K562 (cell line): ENCODE results near the gene PPP2R2D. TPM values are rescaled to one million over a fixed set of nuclear protein-coding genes. Genes with fewer than 3 reads are reported as not detected.

Experiments used
- ATAC-seq: fragments of 200-7000 bp; cut with Tn5 transposase; 3 replicates; pipeline ENCODE4 v1.9.1; 2020; ENCODE audit warnings: moderate library complexity
- BruUV-seq: library from RNA; stranded (reverse); fragments of 400-500 nt; replicated peaks from 2 replicates; lab custom pipeline; 2021; lab: Mats Ljungman, UMichigan
- CTCF ChIA-PET: fragments of 300-600 bp; formaldehyde crosslinking; extraction: SDS; loops from one replicate; lab custom pipeline; 2021; ENCODE audit warnings: low intra/inter-chr PET ratio; lab: Yijun Ruan, JAX
- POLR2A ChIA-PET: fragments of 300-600, 350-650 bp; sonication (Branson Sonifier 250); formaldehyde crosslinking; extraction: SDS; loops from one replicate; lab custom pipeline; 2021; ENCODE audit warnings: antibody characterized with exemption, inconsistent platforms; lab: Yijun Ruan, JAX
- DNase-seq, 4 experiments: peaks; one replicate each; pipeline versions ENCODE4 v3.0.0 to v3.0.0-alpha.2; 2011 to 2018; ENCODE audit warnings: low spot score in 3 of 4, mixed read lengths in 3 of 4; ENCODE audit errors: extremely low read depth in 1 of 4
- FAIRE-seq: peaks from 2 replicates; lab custom pipeline; 2011; peaks lifted over from hg19 to GRCh38; lab: Jason Lieb, UNC
- H2AFZ ChIP-seq: 2 replicates; pipeline ENCODE4 v1.6.0; 2011; ENCODE audit warnings: low read depth, low read length, control low read depth, inconsistent platforms
- H3K27ac ChIP-seq: fragments of 200-600 bp; 3 replicates; pipeline ENCODE4 v1.8.0; 2011; ENCODE audit warnings: low read depth, mild to moderate bottlenecking, control low read depth, inconsistent platforms, low read length, moderate library complexity, mixed read lengths; ENCODE audit errors: extremely low read depth
- H3K27me3 ChIP-seq, 2 experiments: fragments of 300-600 bp in 1 of 2; 2 replicates in 1 of 2; 3 replicates in 1 of 2; pipeline versions ENCODE4 v1.6.0 to v1.8.0; 2011; ENCODE audit warnings: inconsistent platforms in 2 of 2, low read length in 2 of 2, mild to moderate bottlenecking in 1 of 2, mixed read lengths in 1 of 2, moderate library complexity in 1 of 2; ENCODE audit not compliant: control insufficient read depth in 2 of 2, insufficient read depth in 2 of 2
- H3K36me3 ChIP-seq: fragments of 300-600 bp; 3 replicates; pipeline ENCODE4 v1.8.0; 2011; ENCODE audit warnings: mild to moderate bottlenecking, low read length, inconsistent platforms; ENCODE audit not compliant: control insufficient read depth, insufficient read depth
- H3K4me1 ChIP-seq, 2 experiments: fragments of 200-600 bp in 1 of 2; replicated peaks in 1 of 2; 2 replicates in 1 of 2; 3 replicates in 1 of 2; pipeline versions ENCODE4 v1.5.1 to v1.8.0; 2011; ENCODE audit warnings: inconsistent platforms in 2 of 2, low read length in 2 of 2, mild to moderate bottlenecking in 1 of 2, mixed read lengths in 1 of 2, moderate library complexity in 1 of 2; ENCODE audit not compliant: control insufficient read depth in 2 of 2, insufficient read depth in 2 of 2
- H3K4me2 ChIP-seq: 2 replicates; pipeline ENCODE4 v1.6.1; 2011; ENCODE audit warnings: low read length, control low read depth, inconsistent platforms, mixed read lengths; ENCODE audit not compliant: insufficient read depth
- H3K4me3 ChIP-seq: fragments of 200-600 bp; sonication (generic), shearing (Covaris generic); 2 replicates; pipeline ENCODE4 v1.5.1; 2016; ENCODE audit warnings: control low read depth, inconsistent platforms
- H3K79me2 ChIP-seq: fragments of 200-600 bp; 3 replicates; pipeline ENCODE4 v1.8.0; 2011; ENCODE audit warnings: low read length, inconsistent platforms; ENCODE audit not compliant: control insufficient read depth, insufficient read depth
- H3K9ac ChIP-seq, 2 experiments: 2 replicates each; pipeline versions ENCODE4 v1.6.0 to v1.6.1; 2011; ENCODE audit warnings: low read depth in 2 of 2, low read length in 2 of 2, control low read depth in 1 of 2, inconsistent platforms in 1 of 2, mild to moderate bottlenecking in 1 of 2, mixed read lengths in 1 of 2; ENCODE audit not compliant: insufficient read depth in 1 of 2
- H3K9me1 ChIP-seq: one replicate; pipeline ENCODE4 v1.6.0; 2011; ENCODE audit warnings: inconsistent platforms, mild to moderate bottlenecking, low read length, moderate library complexity; ENCODE audit not compliant: control insufficient read depth, insufficient read depth
- H3K9me3 ChIP-seq: replicated peaks from 2 replicates; pipeline ENCODE4 v1.5.1; 2011; ENCODE audit warnings: low read depth, low read length, inconsistent platforms; ENCODE audit not compliant: control insufficient read depth, insufficient read depth
- H4K20me1 ChIP-seq: replicated peaks from 2 replicates; pipeline ENCODE4 v1.6.1; 2011; ENCODE audit warnings: low read length, inconsistent platforms, mixed read lengths; ENCODE audit not compliant: control insufficient read depth, insufficient read depth
- ADNP ChIP-seq: fragments of 200-800 bp; sonication (Bioruptor generic); IDR thresholded peaks from 2 replicates; pipeline ENCODE4 v1.6.1; 2016; ENCODE audit warnings: missing genetic modification characterization, missing compliant biosample characterization
- ETV5 ChIP-seq: sonication (generic); formaldehyde crosslinking; IDR thresholded peaks from 2 replicates; pipeline ENCODE4 v1.4.0; 2020; ENCODE audit warnings: low read depth, mild to moderate bottlenecking, missing genetic modification reagents
- GABPB1 ChIP-seq: sonication (generic); formaldehyde crosslinking; IDR thresholded peaks from 2 replicates; pipeline ENCODE4 v1.8.0; 2022; ENCODE audit warnings: mild to moderate bottlenecking, missing genetic modification reagents
- GATA2 ChIP-seq: sonication (generic); formaldehyde crosslinking; IDR thresholded peaks from 2 replicates; pipeline ENCODE4 v1.4.0; 2020; ENCODE audit warnings: mild to moderate bottlenecking, missing genetic modification reagents
- JUND ChIP-seq, 2 experiments: IDR thresholded peaks; 2 replicates in 1 of 2; 3 replicates in 1 of 2; pipeline ENCODE4 v1.6.1; 2011; ENCODE audit warnings: borderline replicate concordance in 2 of 2, low read depth in 2 of 2, low read length in 2 of 2, improper control_type of control experiment in 1 of 2, missing biosample characterization in 1 of 2, missing genetic modification characterization in 1 of 2, missing genetic modification reagents in 1 of 2
- KDM1A ChIP-seq, 2 experiments: fragments of 450-650 bp; IDR thresholded peaks; 2 replicates each; pipeline ENCODE4 v1.6.1; 2016; ENCODE audit warnings: mild to moderate bottlenecking in 2 of 2
- KLF16 ChIP-seq: IDR thresholded peaks from 2 replicates; pipeline ENCODE4 v1.6.1; 2016; ENCODE audit warnings: antibody characterized with exemption
- POLR2G ChIP-seq: fragments of 200-400 bp; formaldehyde crosslinking; IDR thresholded peaks from 2 replicates; pipeline ENCODE4 v1.6.1; 2017; ENCODE audit warnings: low read depth, mild to moderate bottlenecking, antibody characterized with exemption, low read length, moderate library complexity
- PRMT5 ChIP-seq: sonication (generic); formaldehyde crosslinking; IDR thresholded peaks from 2 replicates; pipeline ENCODE4 v1.5.0; 2020; ENCODE audit warnings: missing genetic modification reagents
- SAFB ChIP-seq: fragments of 200-400 bp; formaldehyde crosslinking; IDR thresholded peaks from 2 replicates; pipeline ENCODE4 v1.6.1; 2017; ENCODE audit warnings: low read depth, low read length, borderline replicate concordance
- SMAD3 ChIP-seq: fragments of 450-650 bp; formaldehyde crosslinking; conservative IDR thresholded peaks from 2 replicates; pipeline ENCODE4 v1.4.0; 2020; ENCODE audit warnings: mild to moderate bottlenecking
- SOX6 ChIP-seq: fragments of 450-650 bp; IDR thresholded peaks from 2 replicates; pipeline ENCODE4 v1.6.1; 2014; ENCODE audit warnings: mild to moderate bottlenecking
- YY1 ChIP-seq, 3 experiments: IDR thresholded peaks; 2 replicates each; pipeline ENCODE4 v1.6.1; 2011; ENCODE audit warnings: low read length in 2 of 3, mild to moderate bottlenecking in 2 of 3, moderate library complexity in 2 of 3, borderline replicate concordance in 1 of 3, control low read depth in 1 of 3, low read depth in 1 of 3; ENCODE audit not compliant: insufficient read depth in 3 of 3, insufficient replicate concordance in 2 of 3, control insufficient read depth in 1 of 3, insufficient read length in 1 of 3; ENCODE audit errors: extremely low read depth in 1 of 3
- ZBTB17 ChIP-seq: fragments of 450-650 bp; formaldehyde crosslinking; IDR thresholded peaks from 2 replicates; pipeline ENCODE4 v1.4.0; 2020; ENCODE audit warnings: mild to moderate bottlenecking
- ZNF324 ChIP-seq: fragments of 250-450 bp; sonication (Bioruptor Pico); IDR thresholded peaks from 2 replicates; pipeline ENCODE4 v1.4.0; 2020; ENCODE audit warnings: mild to moderate bottlenecking
- ZNF696 ChIP-seq: fragments of 250-450 bp; sonication (Bioruptor Pico); conservative IDR thresholded peaks from 2 replicates; pipeline ENCODE4 v1.4.0; 2020; ENCODE audit warnings: mild to moderate bottlenecking, moderate library complexity
- WGBS: fragments of 100-300 bp; shearing (Covaris generic); methylation state at CpG from one replicate; pipeline ENCODE4 v1.1.6; 2016; ENCODE audit warnings: low coverage, mixed read lengths; ENCODE audit not compliant: insufficient coverage; ENCODE audit errors: missing lambda C conversion rate; 5-methylcytosine and 5-hydroxymethylcytosine counted together
- in situ Hi-C: fragments of 300-500 bp; cut with MboI; formaldehyde crosslinking; loops from 4 replicates; pipeline ENCODE4 v1.15.0; 2018; ENCODE audit warnings: inconsistent platforms, mixed read lengths
- intact Hi-C: fragments of 100-400 bp; cut with micrococcal nuclease; formaldehyde crosslinking; loops from 2 replicates; pipeline ENCODE4 v1.14.2; 2022
- polyA plus RNA-seq, 8 experiments: library from polyadenylated mRNA; depleted of rRNA in 4 of 8; stranded (reverse) in 5 of 8; unstranded in 3 of 8; fragments of >200 nt; fragmentation: Nextera tagmentation in 2 of 8; fragmentation: Illumina TruSeq in 1 of 8; extraction: Ambion mirVana in 2 of 8; extraction: Trizol in 1 of 8; gene quantifications; 2 replicates each; pipeline versions ENCODE4 v1.2.1 to v1.2.3, GENCODE V29; 2011 to 2014; ENCODE audit warnings: inconsistent platforms in 1 of 8, missing spikeins in 1 of 8
- total RNA-seq, 7 experiments: library from RNA; depleted of rRNA in 6 of 7; stranded (reverse); fragments of >200 nt in 6 of 7; fragmentation: Illumina TruSeq in 2 of 7; extraction: Trizol in 2 of 7; gene quantifications; 2 replicates each; pipeline versions ENCODE4 v1.2.1 to v1.2.3, GENCODE V29; 2011 to 2021; ENCODE audit warnings: low replicate concordance in 1 of 7
- TF ChIP-seq, protein P1 (sequence below): IDR thresholded peaks from 2 replicates; pipeline ENCODE4 v1.6.1; 2016; ENCODE audit warnings: missing genetic modification characterization, missing compliant biosample characterization
- TF ChIP-seq, protein P2 (sequence below), 2 experiments: fragments of 450-650 bp in 1 of 2; sonication (generic) in 1 of 2; formaldehyde crosslinking in 1 of 2; IDR thresholded peaks in 1 of 2; conservative IDR thresholded peaks in 1 of 2; 2 replicates each; pipeline versions ENCODE4 v1.6.1 to v1.8.1; 2016 to 2023; ENCODE audit warnings: mild to moderate bottlenecking in 2 of 2, moderate library complexity in 2 of 2, inconsistent platforms in 1 of 2, missing genetic modification reagents in 1 of 2
- TF ChIP-seq, protein P3 (sequence below): fragments of 250-450 bp; sonication (Bioruptor Pico); IDR thresholded peaks from 2 replicates; pipeline ENCODE4 v1.4.0; 2020; ENCODE audit warnings: mild to moderate bottlenecking, moderate library complexity

PPP2R2D gene
- total and polyA plus RNA-seq, 9 of the 15 experiments (the other 6 are each of a cell fraction or from before 2014, with no cell fraction given) = 1.9 to 37.0 (median 26.8) TPM

DNA sequence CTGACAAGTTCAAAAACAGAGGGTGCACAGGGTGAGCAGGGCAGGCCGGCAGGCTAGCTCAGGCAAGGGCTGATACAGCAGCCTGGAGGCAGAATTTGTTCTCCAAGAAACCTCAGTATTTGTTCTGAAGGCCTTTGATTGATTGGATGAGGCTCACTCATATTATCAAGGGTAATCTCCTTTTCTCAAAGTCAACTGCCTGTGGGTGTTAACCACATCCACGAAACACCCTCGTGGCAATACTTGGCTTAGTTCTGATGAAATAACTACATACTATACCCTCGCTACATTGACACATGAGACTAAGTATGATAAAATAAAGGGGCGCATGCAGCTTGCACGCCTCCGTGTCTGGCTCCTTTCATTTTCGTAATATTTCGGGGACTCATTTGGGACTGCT is 4.4 kb upstream of the PPP2R2D start:
- DNase-seq = peak in 1 of 4 experiments; percentile 45
- in situ Hi-C loops = no loop called here
- TF ChIP-seq, protein P1, sequence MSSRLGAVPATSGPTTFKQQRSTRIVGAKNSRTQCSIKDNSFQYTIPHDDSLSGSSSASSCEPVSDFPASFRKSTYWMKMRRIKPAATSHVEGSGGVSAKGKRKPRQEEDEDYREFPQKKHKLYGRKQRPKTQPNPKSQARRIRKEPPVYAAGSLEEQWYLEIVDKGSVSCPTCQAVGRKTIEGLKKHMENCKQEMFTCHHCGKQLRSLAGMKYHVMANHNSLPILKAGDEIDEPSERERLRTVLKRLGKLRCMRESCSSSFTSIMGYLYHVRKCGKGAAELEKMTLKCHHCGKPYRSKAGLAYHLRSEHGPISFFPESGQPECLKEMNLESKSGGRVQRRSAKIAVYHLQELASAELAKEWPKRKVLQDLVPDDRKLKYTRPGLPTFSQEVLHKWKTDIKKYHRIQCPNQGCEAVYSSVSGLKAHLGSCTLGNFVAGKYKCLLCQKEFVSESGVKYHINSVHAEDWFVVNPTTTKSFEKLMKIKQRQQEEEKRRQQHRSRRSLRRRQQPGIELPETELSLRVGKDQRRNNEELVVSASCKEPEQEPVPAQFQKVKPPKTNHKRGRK = no peak
- TF ChIP-seq SAFB (no peak), ZNF696 (no peak), JUND (IDR thresholded peaks at IDR 0.05; ENCODE audit: borderline replicate concordance, low read depth, low read length) (no peak), JUND (tag; IDR thresholded peaks at IDR 0.05; ENCODE audit: borderline replicate concordance, low read depth, low read length) (0 out of 3 replicates have a peak, but pooled peaks have one; percentile 24), ZNF324 (CRISPR knock-in tag) (no peak), ZBTB17 (CRISPR knock-in tag) (no peak), GATA2 (no peak), POLR2G (no peak), KDM1A (IDR thresholded peaks at IDR 0.05) (peak; percentile 66 to 70), SOX6 (0 out of 2 replicates have a peak, but pooled peaks have one; percentile 16), ADNP (tag) (no peak), PRMT5 (CRISPR knock-in tag) (no peak), KLF16 (no peak), ETV5 (CRISPR knock-in tag) (no peak), SMAD3 (0 out of 2 replicates have a peak, but pooled peaks have one; percentile 41), YY1 (IDR thresholded peaks at IDR 0.05; ENCODE audit: borderline replicate concordance in 1 of 3, control insufficient read depth in 1 of 3, extremely low read depth in 1 of 3, insufficient read depth in 3 of 3, insufficient read length in 1 of 3, insufficient replicate concordance in 2 of 3, low read depth in 1 of 3, low read length in 2 of 3) (no peak), GABPB1 (CRISPR knock-in tag) (no peak)
- TF ChIP-seq, protein P2, sequence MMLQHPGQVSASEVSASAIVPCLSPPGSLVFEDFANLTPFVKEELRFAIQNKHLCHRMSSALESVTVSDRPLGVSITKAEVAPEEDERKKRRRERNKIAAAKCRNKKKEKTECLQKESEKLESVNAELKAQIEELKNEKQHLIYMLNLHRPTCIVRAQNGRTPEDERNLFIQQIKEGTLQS (IDR thresholded peaks at IDR 0.05) = no peak
- TF ChIP-seq, protein P2 (CRISPR knock-in tag; conservative IDR thresholded peaks at IDR 0.05) = no peak
- TF ChIP-seq, protein P3, sequence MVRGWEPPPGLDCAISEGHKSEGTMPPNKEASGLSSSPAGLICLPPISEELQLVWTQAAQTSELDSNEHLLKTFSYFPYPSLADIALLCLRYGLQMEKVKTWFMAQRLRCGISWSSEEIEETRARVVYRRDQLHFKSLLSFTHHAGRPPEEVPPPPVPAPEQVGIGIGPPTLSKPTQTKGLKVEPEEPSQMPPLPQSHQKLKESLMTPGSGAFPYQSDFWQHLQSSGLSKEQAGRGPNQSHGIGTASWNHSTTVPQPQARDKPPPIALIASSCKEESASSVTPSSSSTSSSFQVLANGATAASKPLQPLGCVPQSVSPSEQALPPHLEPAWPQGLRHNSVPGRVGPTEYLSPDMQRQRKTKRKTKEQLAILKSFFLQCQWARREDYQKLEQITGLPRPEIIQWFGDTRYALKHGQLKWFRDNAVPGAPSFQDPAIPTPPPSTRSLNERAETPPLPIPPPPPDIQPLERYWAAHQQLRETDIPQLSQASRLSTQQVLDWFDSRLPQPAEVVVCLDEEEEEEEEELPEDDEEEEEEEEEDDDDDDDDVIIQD (CRISPR knock-in tag) = no peak

More for the DNA sequence above, 4.4 kb upstream of the PPP2R2D start:
- Histone ChIP-seq H3K36me3 (no peaks in the 10 kb centered on the region), H3K27ac (peak overlapping the region; percentile 99), H4K20me1 (no peaks in the 10 kb centered on the region), H3K79me2 (peaks cover 16% of the 10 kb centered on the region), H3K4me3 (no peak overlapping the region), H3K27me3 (no peaks in the 10 kb centered on the region), H2AFZ (peak overlapping the region; percentile 68), H3K9me3 (no peaks in the 10 kb centered on the region), H3K9ac (peak overlapping the region; percentile 79 to 83; a peak in 3 of 4 replicates), H3K4me1 (peaks cover 50 to 51% of the 10 kb centered on the region in 2 experiments), H3K4me2 (peak overlapping the region; percentile 93), H3K9me1 (no peaks in the 10 kb centered on the region)
- no TSS peak for BruUV-seq
- ChIA-PET POLR2A (interaction anchor here (0.9 to 7.7 kb wide), 6 partner anchors 15 to 208 kb away, joined by 3 to 100 read pairs (median 4); no protein-coding TSS in a partner anchor), CTCF (no interaction called here)
- FAIRE-seq = no peak
- 8% methylated on average over 9 of the region's 9 CpGs for WGBS
- ATAC-seq = no peak
- intact Hi-C loops = no loop called here
